Gastroesophageal sphincter (tissue), 3 donors: ENCODE data around the gene ADARB1.

Experiments
- CTCF ChIP-seq, 4 experiments: fragments of 200-600 bp in 2 of 4; fragments of 450-650 bp in 2 of 4; sonication (generic) in 1 of 4; IDR thresholded peaks; one replicate each; pipeline ENCODE4 v1.5.1; 2017 to 2019; ENCODE audit warnings: antibody characterized with exemption in 4 of 4, mild to moderate bottlenecking in 2 of 4, moderate library complexity in 2 of 4
- EP300 ChIP-seq: sonication (generic); formaldehyde crosslinking; IDR thresholded peaks from one replicate; pipeline ENCODE4 v1.6.1; 2017; ENCODE audit warnings: antibody characterized with exemption, mild to moderate bottlenecking
- POLR2A ChIP-seq, 2 donors: fragments of 450-650 bp; IDR thresholded peaks; one replicate each; pipeline ENCODE4 v1.6.1; 2017; ENCODE audit warnings: antibody characterized with exemption in 2 of 2, mild to moderate bottlenecking in 2 of 2, moderate library complexity in 1 of 2
- POLR2AphosphoS5 ChIP-seq: sonication (generic); formaldehyde crosslinking; IDR thresholded peaks from one replicate; pipeline ENCODE4 v1.6.1; 2017; ENCODE audit warnings: antibody characterized with exemption

- TF ChIP-seq CTCF (IDR thresholded peaks at IDR 0.05) (no peak), EP300 (no peak), POLR2A (IDR thresholded peaks at IDR 0.05) (no peak), POLR2AphosphoS5 (no peak)
Measured at GRCh38 chr21:45209685-45210284, 135.4 kb downstream of the ADARB1 start.
